ENCODE results near the gene SSH2.

DNA sequence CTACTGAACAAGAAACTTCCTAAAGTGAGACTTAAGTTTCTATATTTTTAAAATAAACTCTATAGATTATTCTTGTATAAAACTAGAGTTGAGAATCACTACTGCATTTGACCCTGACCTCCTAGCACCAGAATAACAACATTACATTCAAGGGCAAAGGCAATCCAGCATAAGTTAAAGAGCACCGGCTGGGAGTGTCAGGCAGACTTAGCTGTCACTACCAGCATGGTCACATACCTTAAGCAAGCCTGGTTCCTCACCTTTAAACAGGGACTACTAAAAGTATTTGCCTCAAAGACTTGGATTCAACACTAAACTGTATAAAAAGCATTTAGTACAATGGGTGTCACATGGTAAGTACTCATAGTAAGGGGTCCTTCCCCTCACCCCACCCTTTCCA lies 90.4 kb downstream of the SSH2 start:
- TF ChIP-seq, protein P1, sequence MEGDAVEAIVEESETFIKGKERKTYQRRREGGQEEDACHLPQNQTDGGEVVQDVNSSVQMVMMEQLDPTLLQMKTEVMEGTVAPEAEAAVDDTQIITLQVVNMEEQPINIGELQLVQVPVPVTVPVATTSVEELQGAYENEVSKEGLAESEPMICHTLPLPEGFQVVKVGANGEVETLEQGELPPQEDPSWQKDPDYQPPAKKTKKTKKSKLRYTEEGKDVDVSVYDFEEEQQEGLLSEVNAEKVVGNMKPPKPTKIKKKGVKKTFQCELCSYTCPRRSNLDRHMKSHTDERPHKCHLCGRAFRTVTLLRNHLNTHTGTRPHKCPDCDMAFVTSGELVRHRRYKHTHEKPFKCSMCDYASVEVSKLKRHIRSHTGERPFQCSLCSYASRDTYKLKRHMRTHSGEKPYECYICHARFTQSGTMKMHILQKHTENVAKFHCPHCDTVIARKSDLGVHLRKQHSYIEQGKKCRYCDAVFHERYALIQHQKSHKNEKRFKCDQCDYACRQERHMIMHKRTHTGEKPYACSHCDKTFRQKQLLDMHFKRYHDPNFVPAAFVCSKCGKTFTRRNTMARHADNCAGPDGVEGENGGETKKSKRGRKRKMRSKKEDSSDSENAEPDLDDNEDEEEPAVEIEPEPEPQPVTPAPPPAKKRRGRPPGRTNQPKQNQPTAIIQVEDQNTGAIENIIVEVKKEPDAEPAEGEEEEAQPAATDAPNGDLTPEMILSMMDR (conservative IDR thresholded peaks at IDR 0.05; ENCODE audit: low read length) = no peak
- no peak for TF ChIP-seq EZH2phosphoT487 (IDR thresholded peaks at IDR 0.05; ENCODE audit: borderline replicate concordance, low read depth, low read length)

Measured in OCI-LY7 (cell line).